ENCODE results near the gene SRRM2.

Gene SRRM2

GRCh38 chr16:2778630-2778958 lies 26.2 kb downstream of the SRRM2 start:
- DNase-seq = no peak

DNA sequence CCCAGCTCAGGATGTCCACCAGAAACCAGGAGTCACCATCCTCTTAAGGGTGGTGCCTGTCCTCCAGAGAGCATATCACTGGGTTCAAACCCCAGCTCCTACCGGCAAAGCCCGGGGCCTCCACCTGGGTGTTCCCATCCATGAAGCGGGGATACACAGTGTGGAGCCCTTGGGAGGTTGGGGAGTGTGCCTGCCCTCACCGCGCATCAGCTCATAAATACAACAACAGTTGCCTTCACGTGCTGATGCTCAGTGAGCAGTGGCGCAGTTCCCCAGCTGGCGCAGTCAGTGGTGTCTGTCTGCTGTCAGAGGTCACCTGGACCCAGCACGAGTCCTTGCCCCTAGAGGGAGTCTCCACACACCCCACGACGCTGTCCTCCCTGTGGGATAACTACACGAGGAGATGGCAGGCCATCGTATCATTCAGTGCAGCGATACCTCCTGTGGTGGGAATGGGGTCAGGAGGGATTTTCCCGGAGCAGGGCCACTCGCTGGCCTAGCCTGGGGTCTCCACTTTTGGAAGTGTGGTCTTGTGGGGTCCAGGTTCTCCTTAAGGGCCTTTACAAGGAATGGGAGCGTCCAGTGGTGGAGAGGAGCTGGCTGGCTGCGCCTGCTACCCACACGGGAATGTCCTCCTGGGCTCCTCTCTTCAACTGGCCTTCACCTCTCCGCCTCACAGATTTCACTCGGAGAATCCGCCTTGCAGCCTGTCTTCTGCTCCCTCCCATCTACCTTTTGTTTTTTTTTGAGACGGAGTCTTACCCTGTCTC lies 26.9 kb downstream of the SRRM2 start:
- no peak for DNase-seq

GRCh38 chr16:2779978-2780898 lies 27.8 kb downstream of the SRRM2 start:
- no peak for DNase-seq

- no peak for DNase-seq
Measured at GRCh38 chr16:2782583-2783351, 30.3 kb downstream of the SRRM2 start.

DNA sequence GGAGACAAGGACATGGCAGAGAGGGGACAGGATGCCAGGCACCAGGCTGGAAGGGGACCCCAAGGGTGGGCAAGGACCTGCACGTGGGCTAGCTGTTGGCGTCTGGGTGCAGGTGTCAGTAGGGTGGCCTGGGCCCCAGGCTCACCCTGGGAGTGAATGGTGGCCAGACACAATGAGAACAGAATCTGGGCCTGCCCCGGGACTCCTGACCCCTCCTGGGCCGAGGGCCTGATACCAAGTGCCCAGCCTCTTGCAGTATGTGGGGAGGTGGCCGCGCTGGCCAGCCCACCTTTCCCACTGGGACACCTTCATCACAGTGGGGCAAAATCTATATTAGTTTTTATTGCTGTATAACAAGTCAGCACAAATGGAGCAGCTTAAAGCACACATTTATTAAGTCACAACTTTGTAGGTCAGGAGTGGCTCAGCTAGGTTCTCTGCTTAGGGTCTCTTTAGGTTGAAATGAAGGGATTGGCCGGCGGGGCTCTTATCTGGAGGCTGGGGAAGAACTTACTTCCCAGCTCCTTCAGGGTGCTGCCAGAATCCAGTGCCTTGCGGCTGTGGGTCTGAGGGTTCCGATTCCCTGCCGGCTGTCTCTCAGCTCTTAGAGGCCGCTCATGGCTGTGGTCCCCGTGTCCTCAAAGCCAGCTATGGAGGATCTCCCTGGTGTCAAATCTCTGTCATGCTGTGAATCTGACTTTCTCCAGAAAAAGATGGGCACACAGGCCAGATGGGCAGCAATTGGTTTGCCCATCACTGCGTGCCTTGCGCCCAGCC lies 31.3 kb downstream of the SRRM2 start:
- DNase-seq = no peak

- no peak for DNase-seq
Measured at GRCh38 chr16:2784358-2785100, 32.1 kb downstream of the SRRM2 start.

- DNase-seq = peak; percentile 51
Measured at GRCh38 chr16:2785101-2785991, 32.9 kb downstream of the SRRM2 start.

DNA sequence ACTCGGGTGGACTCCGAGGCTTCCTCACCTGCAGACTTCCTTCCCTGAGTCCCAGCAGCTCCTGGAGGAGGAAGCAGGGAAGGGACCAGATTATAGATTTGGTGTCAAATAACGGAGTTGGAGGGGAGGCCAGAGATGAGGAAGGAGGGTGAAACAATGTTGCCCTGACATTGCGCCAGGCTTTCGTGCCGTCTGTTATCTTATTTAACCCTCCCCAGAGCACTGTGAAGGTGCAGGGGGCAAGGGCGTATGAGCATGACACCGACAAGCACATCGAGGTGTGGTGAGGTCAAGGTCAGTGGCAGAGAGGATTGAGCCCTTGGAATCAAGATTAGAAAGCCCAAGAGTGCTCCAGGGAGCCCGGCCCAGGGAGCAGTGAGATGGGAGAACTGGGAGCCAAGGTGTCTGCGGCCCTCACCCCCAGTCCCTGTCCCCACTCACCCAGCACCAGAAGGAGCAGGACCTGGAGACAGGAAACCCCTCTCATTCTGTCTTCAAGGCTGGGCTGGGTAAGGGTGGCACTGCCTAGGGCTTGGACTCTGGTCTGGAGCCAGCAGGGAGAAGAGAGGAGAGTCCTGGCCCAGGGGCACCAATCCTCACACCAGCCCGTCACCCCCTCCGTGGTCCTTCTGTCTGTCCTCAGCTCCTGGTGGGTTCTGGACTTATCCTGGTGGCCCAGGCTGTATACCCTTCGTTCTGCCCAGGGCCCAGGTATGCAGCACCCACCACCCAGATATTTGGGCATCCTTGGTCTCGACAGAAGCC lies 33.8 kb downstream of the SRRM2 start:
- no peak for DNase-seq

DNA sequence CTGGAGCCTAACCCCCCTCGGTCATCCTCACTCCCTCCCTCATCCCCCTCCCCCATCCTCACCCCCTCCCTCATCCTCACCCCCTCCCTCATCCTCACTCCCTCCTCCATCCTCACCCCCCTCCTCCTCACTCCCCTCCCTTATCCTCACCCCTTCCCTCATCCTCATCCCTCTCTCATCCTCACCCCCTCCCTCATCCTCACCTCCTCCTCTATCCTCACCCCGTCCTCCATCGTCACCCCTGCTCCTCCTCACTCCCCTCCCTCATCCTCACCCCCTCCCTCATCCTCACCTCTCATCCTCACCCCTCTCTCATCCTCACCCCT lies 34.4 kb downstream of the SRRM2 start:
- DNase-seq = no peak

DNA sequence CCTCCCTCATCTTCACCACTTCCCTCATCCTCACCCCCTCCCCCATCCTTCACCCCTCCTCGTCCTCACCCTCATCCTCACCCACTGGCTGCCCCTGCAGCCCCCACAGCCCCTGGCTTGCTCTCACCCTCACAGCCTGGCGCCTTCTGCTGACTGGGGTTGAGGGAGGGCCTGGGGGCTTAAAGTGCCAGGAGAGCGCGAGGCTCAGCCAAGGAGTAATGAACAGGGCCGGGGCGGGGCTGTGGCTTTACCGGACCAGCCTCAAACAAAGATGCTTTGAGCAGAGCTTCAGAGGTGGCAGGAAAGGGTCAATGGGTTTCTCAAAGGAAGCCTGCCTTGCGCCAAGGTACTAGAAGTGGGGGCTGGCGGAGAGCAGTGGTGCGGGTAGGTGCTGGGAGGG lies 35.0 kb downstream of the SRRM2 start, which contains the start of gene PRSS33:
TSS of gene PRSS33 (minus strand) at position 155 of the 400 bp plus-strand sequence. CDS start 1,013 bp downstream, outside the sequence.
- no peak for DNase-seq

DNA sequence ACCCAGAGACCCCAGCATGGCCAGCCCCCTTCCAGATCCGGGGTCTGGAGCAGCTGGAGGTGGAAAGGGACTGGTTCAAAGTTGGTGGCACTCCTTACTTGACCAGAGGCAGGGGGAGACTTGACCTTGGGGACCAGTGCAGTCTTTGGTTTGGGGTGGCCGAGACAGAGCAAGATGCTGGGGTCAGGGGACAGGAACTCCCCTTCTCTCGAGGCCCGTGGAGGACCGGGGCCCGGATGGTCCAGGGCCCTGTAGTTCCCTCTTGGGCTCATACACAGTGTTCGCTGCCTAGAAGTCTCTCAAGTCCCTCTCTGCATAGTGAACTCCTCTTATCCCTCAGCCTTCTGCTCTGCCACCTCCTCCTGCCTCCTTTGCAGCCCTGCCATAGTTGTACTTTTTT lies 35.5 kb downstream of the SRRM2 start:
- no peak for DNase-seq

DNA sequence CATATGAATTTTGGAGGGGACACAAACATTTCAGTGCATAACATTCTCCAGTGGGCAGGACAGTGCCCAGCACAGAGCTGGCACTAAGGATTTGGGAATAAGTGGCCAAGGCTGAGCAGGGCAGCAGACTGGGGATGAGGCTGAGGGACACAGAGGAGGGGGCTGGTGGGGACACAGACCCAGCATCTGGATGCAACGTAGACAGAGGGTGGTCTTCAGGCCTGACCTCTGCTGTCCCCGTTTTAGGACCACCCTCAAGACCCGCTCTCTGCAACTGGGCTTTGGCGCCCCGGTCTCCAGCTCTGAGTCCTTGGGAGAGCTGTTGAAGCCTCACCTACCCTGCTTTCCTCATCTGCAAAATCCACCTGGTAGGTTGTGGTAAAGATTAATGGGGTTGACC lies 38.2 kb downstream of the SRRM2 start:
- DNase-seq = no peak

- DNase-seq = no peak
Measured at GRCh38 chr16:2791174-2791573, 38.7 kb downstream of the SRRM2 start.

DNA sequence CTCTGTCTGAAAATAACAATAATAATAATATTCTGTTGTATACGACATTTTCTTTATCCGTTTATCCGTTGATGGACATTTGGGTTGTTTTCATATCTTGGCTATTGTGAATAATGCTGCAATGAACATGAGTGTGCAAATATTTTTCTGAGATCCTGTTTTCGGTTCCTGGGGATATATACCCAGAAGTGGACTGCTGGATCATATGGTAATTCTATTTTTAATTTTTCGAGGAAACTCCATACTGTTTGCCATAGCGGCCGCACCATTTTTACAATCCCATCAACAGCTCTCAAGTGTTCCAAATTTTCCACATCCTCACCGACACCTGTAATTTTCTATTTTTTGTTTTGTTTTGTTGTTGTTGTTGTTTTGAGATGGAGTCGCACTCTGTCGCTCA lies 40.5 kb downstream of the SRRM2 start:
- no peak for DNase-seq

- DNase-seq = no peak
Measured at GRCh38 chr16:2795395-2796143, 43.1 kb downstream of the SRRM2 start.

DNA sequence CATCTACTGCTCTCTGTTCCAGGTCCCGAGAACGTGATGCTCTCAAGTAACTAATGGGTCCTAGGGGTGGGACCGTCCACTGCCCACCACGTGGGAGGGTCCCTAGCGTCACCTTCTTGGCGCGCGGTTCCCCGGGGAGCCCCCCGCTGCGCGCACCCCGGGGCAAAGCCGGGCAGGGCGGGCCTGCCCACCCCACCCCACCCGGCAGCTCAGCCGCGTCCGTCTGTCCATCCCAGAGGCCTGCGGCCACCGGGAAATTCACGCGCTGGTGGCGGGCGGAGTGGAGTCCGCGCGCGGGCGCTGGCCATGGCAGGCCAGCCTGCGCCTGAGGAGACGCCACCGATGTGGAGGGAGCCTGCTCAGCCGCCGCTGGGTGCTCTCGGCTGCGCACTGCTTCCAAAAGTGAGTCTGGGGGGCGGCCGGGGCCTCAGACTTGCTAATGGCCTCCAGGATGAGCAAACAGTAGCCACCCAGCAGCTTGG lies 46.3 kb downstream of the SRRM2 start:
- no peak for DNase-seq

GRCh38 chr16:2799205-2799858 lies 46.9 kb downstream of the SRRM2 start:
- DNase-seq = no peak

DNA sequence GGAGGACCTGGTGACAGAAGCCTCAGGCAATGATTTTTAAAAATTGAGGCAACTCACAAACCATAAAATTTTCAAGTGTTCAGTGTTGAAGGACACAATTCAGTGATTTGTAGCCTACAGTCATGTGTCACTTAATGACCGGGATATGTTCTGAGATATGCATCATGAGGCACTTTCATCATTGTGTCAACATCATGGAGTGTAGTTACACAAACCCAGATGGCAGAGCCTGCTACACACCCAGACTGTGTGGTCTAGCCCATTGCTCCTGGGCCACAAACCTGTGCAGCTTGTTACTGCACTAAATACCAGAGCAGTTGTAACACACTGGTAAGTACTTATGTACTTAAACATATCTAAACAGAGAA lies 47.4 kb downstream of the SRRM2 start:
- DNase-seq = no peak

Data from activated CD4-positive, alpha-beta T cell treated with anti-CD3 and anti-CD28 coated beads for 48 hours (primary cell).